ENCODE results near the gene NCAM1.

NCAM1 gene

GRCh38 chr11:113317339-113317738 lies 356.1 kb downstream of the NCAM1 start:
- no peak for DNase-seq

GRCh38 chr11:113319085-113319484 lies 357.9 kb downstream of the NCAM1 start:
- DNase-seq: no peak

GRCh38 chr11:113322158-113322557 lies 360.9 kb downstream of the NCAM1 start:
- DNase-seq: no peak

- DNase-seq: no peak
Observed at GRCh38 chr11:113324250-113324649, 363.0 kb downstream of the NCAM1 start.

Data from suppressor macrophage (primary cell).